ES-I3 (cell line): ENCODE data around the gene KRTAP19-5.

Source experiments
- H3K36me3 ChIP-seq: 2 replicates; pipeline ENCODE4 v1.6.1; 2013; ENCODE audit warnings: mild to moderate bottlenecking, low read length, control low read depth, moderate library complexity; ENCODE audit not compliant: insufficient read depth
- H3K4me1 ChIP-seq: 2 replicates; pipeline ENCODE4 v1.6.1; 2013; ENCODE audit warnings: mild to moderate bottlenecking, control low read depth, low read length; ENCODE audit not compliant: insufficient read depth
- H3K9ac ChIP-seq: 2 replicates; pipeline ENCODE4 v1.6.1; 2013; ENCODE audit warnings: low read depth, mild to moderate bottlenecking, low read length, moderate library complexity
- H3K9me3 ChIP-seq: 2 replicates; pipeline ENCODE4 v1.6.1; 2013; ENCODE audit warnings: mild to moderate bottlenecking, low read length, moderate library complexity; ENCODE audit not compliant: control insufficient read depth, insufficient read depth

The KRTAP19-5 gene

DNA sequence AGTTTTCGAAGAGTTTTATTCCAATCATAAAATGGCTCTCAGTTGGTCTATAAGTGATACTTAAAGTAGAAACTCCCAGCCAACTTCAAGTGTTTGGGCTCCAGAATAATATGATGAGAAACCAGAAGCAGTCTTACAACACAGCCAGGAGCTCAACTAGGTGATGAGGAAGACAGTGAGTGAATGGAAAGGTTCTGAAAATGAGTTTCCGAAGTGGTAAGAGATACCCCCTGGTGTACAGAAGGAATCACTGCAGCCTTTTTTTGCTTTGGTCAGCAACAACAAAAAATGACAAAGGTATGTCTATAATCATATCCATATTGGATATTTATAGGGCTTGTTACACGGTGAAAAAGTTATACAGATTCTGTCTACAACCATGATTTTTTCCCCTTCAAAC, 38.2 kb downstream of the KRTAP19-5 start:
- H3K36me3 ChIP-seq = no peaks in the 10 kb centered on the region
- H3K9me3 ChIP-seq = no peaks in the 10 kb centered on the region
- no peak overlapping the region for H3K9ac ChIP-seq
- H3K4me1 ChIP-seq = no peaks in the 10 kb centered on the region
